T-cell (primary cell): Measurements from ENCODE around the gene RAPGEF1. TPM values are rescaled to one million over a fixed set of nuclear protein-coding genes. Genes with fewer than 3 reads are reported as not detected.

Experiments used
- ATAC-seq, 4 experiments: fragments of 200-7000 bp in 3 of 4; fragments of 150-1000 bp in 1 of 4; cut with Tn5 transposase; replicated peaks in 1 of 4; 1 replicate in 3 of 4; 2 replicates in 1 of 4; pipeline ENCODE4 v1.10.0; 2021; ENCODE audit warnings: moderate library complexity in 3 of 4, mild to moderate bottlenecking in 2 of 4, moderate number of reproducible peaks in 1 of 4
- CTCF ChIA-PET, 2 donors: fragments of 300-600 bp; sonication (Branson Sonifier 250); formaldehyde crosslinking; loops; one replicate each; lab custom pipeline; 2022; ENCODE audit warnings: antibody characterized with exemption in 2 of 2; lab: Charles Lee
- POLR2A ChIA-PET, 2 donors: fragments of 300-600 bp; sonication (Branson Sonifier 250); formaldehyde crosslinking; loops; one replicate each; lab custom pipeline; 2022; ENCODE audit warnings: antibody characterized with exemption in 2 of 2; lab: Charles Lee
- DNase-seq, 35 experiments: peaks; one replicate each; pipeline versions ENCODE4 v3.0.0 to v3.0.0-alpha.2; 2013 to 2023
- H3K27ac ChIP-seq: one replicate; pipeline ENCODE4 v1.5.1; 2013; ENCODE audit warnings: low read length
- H3K27me3 ChIP-seq, 2 experiments: replicated peaks in 1 of 2; 1 replicate in 1 of 2; 2 replicates in 1 of 2; pipeline versions ENCODE4 v1.6.1 to v1.7.0; 2013; ENCODE audit warnings: low read length in 1 of 2, mixed read lengths in 1 of 2; ENCODE audit not compliant: control insufficient read depth in 2 of 2, insufficient read depth in 2 of 2; ENCODE audit errors: extremely low read depth in 1 of 2
- H3K36me3 ChIP-seq, 2 donors: 1 replicate in 1 of 2; 2 replicates in 1 of 2; pipeline versions ENCODE4 v1.6.1 to v1.7.0; 2013; ENCODE audit warnings: low read length in 1 of 2; ENCODE audit not compliant: control insufficient read depth in 2 of 2, insufficient read depth in 1 of 2; ENCODE audit errors: extremely low read depth in 1 of 2
- H3K4me1 ChIP-seq, 2 experiments: 1 replicate in 1 of 2; 2 replicates in 1 of 2; pipeline versions ENCODE4 v1.6.1 to v1.7.0; 2013; ENCODE audit warnings: low read length in 2 of 2, mixed read lengths in 1 of 2; ENCODE audit not compliant: insufficient read depth in 2 of 2, control insufficient read depth in 1 of 2; ENCODE audit errors: extremely low read depth in 1 of 2
- H3K4me3 ChIP-seq, 2 donors: 1 replicate in 1 of 2; 2 replicates in 1 of 2; pipeline versions ENCODE4 v1.5.1 to v1.7.0; 2013; ENCODE audit warnings: mild to moderate bottlenecking in 2 of 2, low read length in 1 of 2, moderate library complexity in 1 of 2; ENCODE audit not compliant: control insufficient read depth in 1 of 2; ENCODE audit errors: extremely low read depth in 1 of 2
- H3K9me3 ChIP-seq: 2 replicates; pipeline ENCODE4 v1.7.0; 2013
- H3K27ac Mint-ChIP-seq, 2 donors: one replicate each; pipeline ENCODE4 v1.8.0; 2020 to 2021; ENCODE audit warnings: mild to moderate bottlenecking in 2 of 2, mixed read lengths in 2 of 2
- H3K27me3 Mint-ChIP-seq, 2 donors: one replicate each; pipeline ENCODE4 v1.8.0; 2021 to 2022; ENCODE audit warnings: mixed read lengths in 2 of 2
- H3K36me3 Mint-ChIP-seq: one replicate; pipeline ENCODE4 v1.8.0; 2021; ENCODE audit warnings: mixed read lengths
- H3K4me1 Mint-ChIP-seq, 3 donors: one replicate each; pipeline ENCODE4 v1.8.0; 2020 to 2022; ENCODE audit warnings: mixed read lengths in 3 of 3, mild to moderate bottlenecking in 1 of 3
- H3K4me3 Mint-ChIP-seq, 3 donors: one replicate each; pipeline ENCODE4 v1.8.0; 2020 to 2022; ENCODE audit warnings: mild to moderate bottlenecking in 3 of 3, mixed read lengths in 3 of 3, moderate library complexity in 3 of 3
- H3K9me3 Mint-ChIP-seq, 3 donors: one replicate each; pipeline ENCODE4 v1.8.0; 2020 to 2022; ENCODE audit warnings: mixed read lengths in 3 of 3
- WGBS: methylation state at CpG from one replicate; pipeline ENCODE4 v1.1.5; 2013; ENCODE audit warnings: missing lambda C conversion rate; ENCODE audit not compliant: insufficient coverage; 5-methylcytosine and 5-hydroxymethylcytosine counted together
- total RNA-seq, 35 experiments: library from RNA in 6 of 35; stranded (reverse) in 6 of 35; fragments of 120-200 nt in 1 of 35; gene quantifications; one replicate each; pipeline versions ENCODE4 v1.2.1 to v1.2.4 and lab custom pipeline; 2013 to 2026

Gene RAPGEF1
- total RNA-seq, 5 donors from 2014 or later (not counting 1 experiment from before 2014, with no cell fraction given) = 97.9 to 167 (median 139) TPM

DNA sequence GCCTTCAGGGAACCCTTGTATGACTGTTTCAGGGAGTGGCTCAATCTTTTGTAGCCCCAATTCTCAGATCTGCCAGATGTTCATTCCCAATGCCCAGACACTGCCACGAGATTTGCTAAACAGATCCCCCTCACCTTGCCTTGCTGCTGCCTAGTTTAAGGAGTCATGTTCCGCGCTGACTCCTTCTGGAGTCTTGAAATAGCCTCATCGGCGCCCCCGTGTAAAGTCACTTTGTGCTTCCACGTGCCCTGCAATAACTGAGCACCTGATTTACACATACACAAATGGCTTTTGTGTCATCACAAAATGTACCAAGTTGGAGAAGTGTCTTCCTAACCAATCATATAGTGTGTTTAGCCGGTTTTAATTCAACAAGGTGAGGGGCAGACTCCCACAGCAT lies 132.3 kb downstream of the RAPGEF1 start:
- H3K27ac ChIP-seq = no peak overlapping the region
- POLR2A ChIA-PET = interaction anchor here in 1 of 2 donors (0.5 kb wide), 1 partner anchor 90 kb away, joined by 3 read pairs; no protein-coding TSS in a partner anchor
- H3K27me3 ChIP-seq = no peaks in the 10 kb centered on the region
- no peak overlapping the region for H3K4me3 Mint-ChIP-seq
- H3K4me3 ChIP-seq = no peak overlapping the region
- CTCF ChIA-PET = no interaction called here
- H3K4me1 ChIP-seq = peaks cover 0 to 5% of the 10 kb centered on the region in 2 experiments
- WGBS = 89% methylated on average over 7 of the region's 8 CpGs
- H3K36me3 Mint-ChIP-seq = peaks cover 54% of the 10 kb centered on the region
- peaks cover 0 to 3% (median 0%) of the 10 kb centered on the region in 3 donors for H3K4me1 Mint-ChIP-seq
- no peaks in the 10 kb centered on the region for H3K9me3 Mint-ChIP-seq
- ATAC-seq (no peak), DNase-seq (no peak)
- H3K27ac Mint-ChIP-seq = no peak overlapping the region
- no peaks in the 10 kb centered on the region for H3K9me3 ChIP-seq
- no peaks in the 10 kb centered on the region for H3K27me3 Mint-ChIP-seq
- H3K36me3 ChIP-seq = peaks cover 28 to 81% of the 10 kb centered on the region in 2 donors

DNA sequence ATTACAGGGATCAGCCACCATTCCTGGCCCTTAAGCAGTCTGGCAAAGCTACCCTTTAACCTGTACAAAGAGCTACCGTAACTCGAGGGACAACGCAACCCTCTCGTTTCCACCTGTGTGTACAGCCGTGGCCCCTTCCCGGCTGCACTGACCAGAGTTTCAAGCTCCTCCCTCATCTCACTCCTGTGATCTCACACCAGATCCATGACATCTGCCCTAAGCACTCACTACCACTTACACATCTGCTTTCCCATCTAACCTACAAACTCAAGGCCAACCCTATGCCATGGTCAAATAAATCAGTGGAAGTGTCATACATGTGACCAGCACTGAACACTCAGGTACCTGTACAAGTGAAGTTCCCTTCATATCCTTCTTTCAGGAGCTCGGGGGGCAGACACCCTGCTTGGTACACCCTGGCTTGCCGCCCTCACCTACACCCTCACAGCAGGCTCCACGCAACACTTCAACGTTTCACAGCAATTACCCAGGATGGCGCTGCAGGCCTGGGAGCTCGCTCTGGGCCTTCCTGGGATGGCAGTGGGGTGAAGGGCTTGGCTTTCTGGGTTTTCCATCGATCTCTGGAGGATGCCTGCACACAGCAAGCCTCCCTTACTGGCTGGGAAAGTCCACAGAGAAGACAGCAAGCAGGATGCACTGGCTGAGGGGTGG lies 132.8 kb downstream of the RAPGEF1 start:
- Mint-ChIP-seq H3K4me1 (peaks cover 0 to 3% (median 0%) of the 10 kb centered on the region in 3 donors), H3K27me3 (no peaks in the 10 kb centered on the region), H3K9me3 (no peaks in the 10 kb centered on the region), H3K27ac (peak overlapping the region in 1 of 2 donors; percentile 12), H3K36me3 (peaks cover 55% of the 10 kb centered on the region), H3K4me3 (no peak overlapping the region)
- Histone ChIP-seq H3K9me3 (no peaks in the 10 kb centered on the region), H3K36me3 (peaks cover 29 to 81% of the 10 kb centered on the region in 2 donors), H3K4me1 (peaks cover 0 to 5% of the 10 kb centered on the region in 2 experiments), H3K4me3 (no peak overlapping the region), H3K27me3 (no peaks in the 10 kb centered on the region), H3K27ac (no peak overlapping the region)
- ChIA-PET POLR2A (interaction anchor here in 1 of 2 donors (0.5 kb wide), 1 partner anchor 91 kb away, joined by 3 read pairs; no protein-coding TSS in a partner anchor), CTCF (no interaction called here)
- 93% methylated on average over 11 of the region's 13 CpGs for WGBS
- DNase-seq = no peak
- ATAC-seq = no peak

DNA sequence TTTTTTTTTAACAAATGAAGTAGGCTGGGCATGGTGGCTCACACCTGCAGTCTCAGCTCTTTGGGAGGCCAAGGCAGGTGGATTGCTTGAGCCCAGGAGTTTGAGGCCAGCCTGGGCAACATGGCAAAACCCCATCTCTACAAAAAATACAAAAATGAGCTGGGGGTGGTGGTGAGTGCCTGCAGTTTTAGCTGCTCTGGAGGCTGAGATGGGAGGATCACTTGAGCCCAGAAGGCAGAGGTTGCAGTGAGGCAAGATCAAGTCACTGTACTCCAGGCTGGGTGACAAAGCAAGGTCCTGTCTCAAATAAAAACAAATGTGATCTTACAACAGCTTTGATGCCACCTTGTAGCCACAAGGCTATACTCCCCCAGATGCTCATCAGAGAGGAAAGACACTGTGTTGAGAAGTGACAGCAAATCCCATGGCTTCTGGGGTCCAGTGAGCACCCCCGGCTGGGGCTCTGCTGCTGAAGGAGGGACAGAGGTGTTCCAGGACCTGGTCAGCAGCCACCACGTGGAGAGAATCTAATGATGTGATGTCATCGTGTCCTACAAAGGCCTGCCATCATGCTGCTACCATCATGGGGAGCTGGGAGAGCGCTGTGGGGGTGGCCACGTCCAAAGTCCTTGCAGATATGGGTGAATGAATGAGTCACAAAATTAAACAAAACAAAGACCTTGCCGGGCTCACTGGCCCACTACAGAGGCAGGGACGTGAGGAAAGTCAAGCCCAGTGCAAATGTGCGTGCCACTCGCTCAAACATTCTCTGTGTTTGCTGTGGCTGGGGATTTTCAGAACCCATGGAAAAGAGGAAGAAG lies 133.9 kb downstream of the RAPGEF1 start:
- H3K9me3 ChIP-seq = no peaks in the 10 kb centered on the region
- H3K4me3 ChIP-seq = no peak overlapping the region
- ChIA-PET CTCF (interaction anchor here in 1 of 2 donors (0.6 to 0.7 kb wide), 2 partner anchors 761 to 1481 kb away, joined by 3 to 5 read pairs; no protein-coding TSS in a partner anchor), POLR2A (no interaction called here)
- no peaks in the 10 kb centered on the region for H3K9me3 Mint-ChIP-seq
- H3K36me3 ChIP-seq = peaks cover 33 to 90% of the 10 kb centered on the region in 2 donors
- H3K27ac Mint-ChIP-seq = peak overlapping the region in 1 of 2 donors; percentile 52
- H3K36me3 Mint-ChIP-seq = peaks cover 59% of the 10 kb centered on the region
- peaks cover 0 to 5% of the 10 kb centered on the region in 2 experiments for H3K4me1 ChIP-seq
- H3K27me3 Mint-ChIP-seq = no peaks in the 10 kb centered on the region
- H3K27ac ChIP-seq = no peak overlapping the region
- ATAC-seq (no peak), DNase-seq (no peak)
- H3K27me3 ChIP-seq = no peaks in the 10 kb centered on the region
- H3K4me1 Mint-ChIP-seq = no peaks in the 10 kb centered on the region
- H3K4me3 Mint-ChIP-seq = no peak overlapping the region
- WGBS = 87% methylated on average over 4 of the region's 9 CpGs

DNA sequence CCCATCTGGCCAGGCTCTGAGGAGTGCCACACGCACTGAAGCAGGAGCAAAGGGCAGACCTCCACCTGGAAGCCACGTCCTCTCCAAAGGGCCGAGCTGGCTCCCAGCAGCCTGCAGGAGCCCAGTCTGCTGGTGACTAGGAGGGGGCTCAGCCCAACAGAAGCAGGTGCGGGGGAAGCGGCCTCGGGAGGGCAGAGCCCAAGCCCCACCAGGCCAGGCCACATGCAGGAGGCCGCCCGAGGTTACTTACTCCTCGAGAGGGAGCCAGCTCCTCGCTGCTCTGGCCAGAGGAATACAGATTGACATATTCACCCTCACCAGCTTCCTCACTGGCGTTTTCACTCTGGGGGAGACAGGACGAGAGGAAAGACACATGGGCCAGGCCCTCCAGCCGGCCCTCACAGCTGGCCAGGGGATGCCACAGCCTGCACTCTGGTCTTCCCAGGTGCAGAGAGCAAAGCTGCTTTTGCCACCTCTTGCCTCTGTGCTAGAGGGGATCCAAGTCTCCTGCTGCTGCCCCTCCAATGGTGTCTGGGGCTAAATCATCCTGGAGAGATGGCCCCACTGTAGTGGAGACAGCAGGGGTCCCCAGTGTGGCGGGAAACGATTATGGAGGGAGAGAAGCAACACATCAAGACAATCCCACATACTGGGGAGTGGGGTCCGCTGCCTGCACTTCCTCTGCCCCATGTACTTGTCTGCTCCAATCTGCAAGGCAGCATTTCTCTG lies 136.0 kb downstream of the RAPGEF1 start:
- CTCF ChIA-PET = no interaction called here
- peaks cover 30 to 93% of the 10 kb centered on the region in 2 donors for H3K36me3 ChIP-seq
- 94% methylated on average over 9 of the region's 16 CpGs for WGBS

DNA sequence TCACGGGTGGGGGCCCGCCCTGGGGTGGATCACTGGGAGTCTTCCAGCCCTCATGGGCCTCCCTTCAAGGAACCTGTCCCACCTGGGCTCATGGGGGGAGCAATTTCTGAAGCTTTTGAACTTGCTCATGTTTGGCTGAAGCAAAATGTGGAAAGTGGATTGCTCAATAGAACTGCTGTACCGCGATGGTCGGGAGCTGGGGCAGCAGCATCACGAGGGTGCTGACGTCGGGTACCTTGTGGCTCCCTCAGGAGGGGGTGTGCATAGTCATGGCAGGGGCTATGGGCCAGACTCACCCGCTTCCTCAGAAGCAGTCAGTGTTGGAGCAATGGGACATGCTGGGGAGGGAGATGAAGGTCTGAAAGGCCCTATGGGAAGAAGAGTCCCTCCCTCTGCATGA lies 136.7 kb downstream of the RAPGEF1 start:
- no peaks in the 10 kb centered on the region for H3K4me1 Mint-ChIP-seq
- H3K27ac ChIP-seq = no peak overlapping the region

More for the DNA sequence above, 136.0 kb downstream of the RAPGEF1 start:
- H3K4me3 Mint-ChIP-seq = no peak overlapping the region
- POLR2A ChIA-PET = no interaction called here
- no peaks in the 10 kb centered on the region for H3K27me3 Mint-ChIP-seq
- H3K4me1 Mint-ChIP-seq = no peaks in the 10 kb centered on the region
- ATAC-seq (no peak), DNase-seq (no peak)
- no peaks in the 10 kb centered on the region for H3K9me3 Mint-ChIP-seq
- H3K36me3 Mint-ChIP-seq = peaks cover 64% of the 10 kb centered on the region
- no peak overlapping the region for H3K4me3 ChIP-seq
- no peak overlapping the region for H3K27ac ChIP-seq
- H3K27ac Mint-ChIP-seq = no peak overlapping the region
- peaks cover 0 to 5% of the 10 kb centered on the region in 2 experiments for H3K4me1 ChIP-seq
- H3K27me3 ChIP-seq = no peaks in the 10 kb centered on the region
- no peaks in the 10 kb centered on the region for H3K9me3 ChIP-seq

More for the DNA sequence above, 136.7 kb downstream of the RAPGEF1 start:
- Histone ChIP-seq H3K4me3 (no peak overlapping the region), H3K9me3 (no peaks in the 10 kb centered on the region), H3K36me3 (peaks cover 30 to 90% of the 10 kb centered on the region in 2 donors), H3K27me3 (no peaks in the 10 kb centered on the region), H3K4me1 (peaks cover 0 to 5% of the 10 kb centered on the region in 2 experiments)
- H3K36me3 Mint-ChIP-seq = peaks cover 63% of the 10 kb centered on the region
- CTCF ChIA-PET = interaction anchor here in 1 of 2 donors (0.6 kb wide), 1 partner anchor 139 kb away, joined by 3 read pairs; no protein-coding TSS in a partner anchor
- POLR2A ChIA-PET = no interaction called here
- H3K27me3 Mint-ChIP-seq = no peaks in the 10 kb centered on the region
- no peak for ATAC-seq
- no peaks in the 10 kb centered on the region for H3K9me3 Mint-ChIP-seq
- DNase-seq = no peak
- WGBS = 96% methylated on average over 8 of the region's 9 CpGs
- no peak overlapping the region for H3K4me3 Mint-ChIP-seq
- peak overlapping the region in 1 of 2 donors; percentile 55 for H3K27ac Mint-ChIP-seq
